Measurements from ENCODE around the gene AHCYL1. TPM values are rescaled to one million over a fixed set of nuclear protein-coding genes. Genes with fewer than 3 reads are reported as not detected.

Gene AHCYL1
- polyA plus RNA-seq, 4 donors: 108 to 126 (median 118) TPM

DNA sequence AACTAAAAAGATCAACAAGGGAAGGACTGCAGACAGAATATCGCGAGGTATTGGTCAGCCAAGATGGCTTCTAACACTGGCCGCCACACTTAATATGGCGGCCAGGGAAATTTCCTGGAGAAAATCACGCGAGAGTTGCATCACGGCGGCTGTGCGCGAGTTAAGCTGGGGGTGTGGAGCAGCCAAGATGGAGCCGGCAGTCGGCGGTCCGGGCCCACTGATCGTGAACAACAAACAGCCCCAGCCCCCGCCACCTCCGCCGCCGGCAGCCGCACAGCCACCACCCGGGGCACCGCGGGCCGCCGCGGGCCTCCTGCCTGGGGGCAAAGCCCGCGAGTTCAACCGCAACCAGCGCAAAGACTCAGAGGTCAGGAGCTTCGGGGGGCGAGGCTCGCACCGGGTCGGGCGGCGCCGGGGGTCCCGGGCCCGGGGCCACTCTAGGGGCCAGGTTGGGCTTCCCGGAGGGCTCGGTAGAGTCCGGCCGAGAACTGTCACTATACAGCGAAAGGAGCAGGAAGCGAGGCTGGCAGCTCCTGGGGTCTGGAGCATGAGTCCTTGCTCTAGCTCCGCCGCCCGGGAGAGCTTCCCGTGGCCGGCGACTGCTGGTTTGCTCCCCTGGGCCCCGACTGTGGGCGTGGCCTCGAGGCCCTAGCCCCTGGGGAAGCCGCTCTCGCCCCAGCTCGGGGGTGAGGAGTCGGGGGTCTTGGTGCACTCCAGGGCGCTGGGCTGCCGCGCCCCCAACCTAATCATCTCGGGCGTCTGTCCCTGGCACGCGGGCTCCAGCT lies 50.1 kb downstream of the AHCYL1 start, which contains the start of gene STRIP1:
TSS of gene STRIP1 (plus strand) at position 174 of the 785 bp plus-strand sequence. CDS start at position 188, 14 bp downstream.
- peak; percentile 84 to 94 (median 92) for DNase-seq (ENCODE audit: low read depth in 4 of 4, low spot score in 3 of 4)

DNA sequence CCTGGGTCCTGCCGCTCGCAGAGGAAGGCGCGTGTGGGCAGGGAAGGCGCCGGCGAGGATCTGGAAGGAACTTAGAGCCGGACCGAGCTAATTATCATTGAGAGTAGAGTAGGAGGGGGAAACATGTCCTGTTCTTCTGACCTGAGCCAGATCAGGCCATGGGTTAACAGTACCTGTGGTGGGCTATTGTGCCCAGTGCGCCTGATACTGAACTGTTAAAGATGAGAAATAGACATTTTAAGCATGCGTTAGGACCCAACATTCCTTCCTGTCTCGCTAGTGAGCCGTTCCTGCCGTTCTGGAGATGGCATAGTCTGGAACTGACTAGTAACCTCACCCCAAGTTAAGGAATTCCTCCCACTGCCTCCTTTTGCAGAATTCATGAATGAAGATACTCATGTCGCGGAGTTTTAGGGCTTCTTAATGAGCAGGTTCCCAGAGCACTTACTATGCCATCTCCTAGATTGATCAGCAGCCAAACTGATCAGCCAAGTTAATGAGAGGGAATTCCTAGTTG lies 50.7 kb downstream of the AHCYL1 start:
- peak in 1 of 4 donors; percentile 28 for DNase-seq (ENCODE audit: low read depth in 4 of 4, low spot score in 3 of 4)

DNA sequence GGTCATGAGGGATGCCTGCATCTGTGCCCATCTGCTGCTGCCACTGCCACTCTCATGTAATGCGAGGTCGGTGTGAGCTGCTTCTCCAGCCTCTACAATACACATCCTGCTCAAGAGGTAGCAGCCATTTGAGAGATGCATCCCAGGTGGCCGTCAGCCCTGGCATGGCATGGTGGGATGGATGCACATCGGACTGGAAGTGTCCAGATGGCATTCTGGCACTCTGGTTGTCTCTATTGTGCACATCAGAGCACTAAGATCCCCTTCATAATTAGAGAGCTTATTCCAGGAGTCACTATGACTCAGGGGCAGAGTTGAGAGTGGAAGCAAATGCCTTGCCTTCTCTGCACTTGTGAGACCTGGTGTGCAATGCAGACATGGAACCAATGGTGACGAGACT lies 53.7 kb downstream of the AHCYL1 start:
- no peak for DNase-seq (ENCODE audit: low read depth in 4 of 4, low spot score in 3 of 4)

DNA sequence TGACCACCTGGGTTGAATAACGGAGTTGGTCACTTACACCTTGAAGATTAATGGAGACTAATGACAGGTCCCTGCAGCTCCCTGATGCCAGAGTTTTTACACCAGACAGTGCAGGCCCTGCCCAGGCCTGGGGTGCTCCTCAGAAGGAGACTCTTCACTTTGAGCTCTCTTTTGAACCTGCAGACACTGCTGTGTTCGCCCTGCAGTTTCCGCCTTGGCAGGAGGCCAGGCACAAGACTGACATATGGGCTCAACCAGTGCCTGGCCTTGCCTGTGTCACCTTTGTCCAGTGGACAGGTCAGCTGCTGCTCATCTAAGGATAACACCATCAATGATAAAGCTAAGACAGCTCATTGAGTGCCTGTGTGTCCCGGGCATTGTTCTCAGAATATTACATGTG lies 55.1 kb downstream of the AHCYL1 start:
- no peak for DNase-seq (ENCODE audit: low read depth in 4 of 4, low spot score in 3 of 4)

DNA sequence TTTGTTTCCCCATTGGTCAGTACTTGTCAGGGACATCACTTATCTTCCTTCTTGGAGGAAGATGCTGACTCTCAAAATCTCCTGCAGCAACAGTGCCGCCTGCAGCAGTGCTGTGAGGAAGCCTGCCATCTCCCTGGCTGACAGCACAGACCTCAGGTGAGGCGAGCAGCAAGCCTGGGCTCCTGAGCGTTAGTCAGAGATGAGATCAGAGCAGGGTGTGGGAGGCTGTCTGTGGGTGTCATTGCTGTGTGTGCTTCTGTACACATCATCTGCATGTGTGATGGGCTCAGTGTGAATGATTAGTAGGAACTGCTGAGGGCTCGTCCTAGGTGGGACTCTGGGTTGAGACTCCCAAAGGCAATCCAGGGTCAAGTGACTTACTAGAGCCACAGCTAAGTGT lies 56.0 kb downstream of the AHCYL1 start:
- DNase-seq (ENCODE audit: low read depth in 4 of 4, low spot score in 3 of 4): no peak

DNA sequence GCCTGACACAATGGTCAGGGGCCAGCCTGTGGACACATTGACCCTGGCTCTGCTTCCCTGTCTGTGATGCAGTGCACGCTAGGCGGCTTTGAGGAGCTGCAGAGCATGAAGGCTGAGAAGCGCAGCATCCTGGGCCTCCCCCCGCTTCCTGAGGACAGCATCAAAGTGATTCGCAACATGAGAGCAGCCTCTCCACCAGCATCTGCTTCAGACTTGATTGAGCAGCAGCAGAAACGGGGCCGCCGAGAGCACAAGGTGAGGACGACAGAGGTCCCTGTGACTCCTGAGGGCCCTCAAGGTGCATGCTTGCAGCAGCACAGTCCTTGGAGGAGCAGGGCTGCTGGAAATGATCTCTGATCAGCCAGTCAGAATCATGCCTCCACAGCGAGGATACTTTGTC lies 58.5 kb downstream of the AHCYL1 start:
- DNase-seq (ENCODE audit: low read depth in 4 of 4, low spot score in 3 of 4): no peak

DNA sequence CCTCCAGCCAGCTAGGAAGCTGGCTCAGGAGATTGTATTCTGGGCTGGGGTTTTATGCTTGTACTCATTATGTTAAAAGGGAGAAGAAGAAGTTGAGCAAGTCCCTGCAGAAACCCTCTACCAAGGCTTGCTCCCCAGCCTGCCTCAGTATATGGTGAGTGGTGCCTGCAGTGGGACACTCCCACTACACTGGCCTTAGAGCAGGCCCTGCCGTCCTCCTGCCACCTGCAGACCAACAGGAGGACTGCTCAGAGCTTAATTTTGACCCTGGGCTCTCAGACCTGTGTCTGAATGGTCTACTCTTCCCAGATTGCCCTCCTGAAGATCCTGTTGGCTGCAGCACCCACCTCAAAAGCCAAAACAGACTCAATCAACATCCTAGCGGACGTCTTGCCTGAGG lies 62.9 kb downstream of the AHCYL1 start:
- no peak for DNase-seq (ENCODE audit: low read depth in 4 of 4, low spot score in 3 of 4)

DNA sequence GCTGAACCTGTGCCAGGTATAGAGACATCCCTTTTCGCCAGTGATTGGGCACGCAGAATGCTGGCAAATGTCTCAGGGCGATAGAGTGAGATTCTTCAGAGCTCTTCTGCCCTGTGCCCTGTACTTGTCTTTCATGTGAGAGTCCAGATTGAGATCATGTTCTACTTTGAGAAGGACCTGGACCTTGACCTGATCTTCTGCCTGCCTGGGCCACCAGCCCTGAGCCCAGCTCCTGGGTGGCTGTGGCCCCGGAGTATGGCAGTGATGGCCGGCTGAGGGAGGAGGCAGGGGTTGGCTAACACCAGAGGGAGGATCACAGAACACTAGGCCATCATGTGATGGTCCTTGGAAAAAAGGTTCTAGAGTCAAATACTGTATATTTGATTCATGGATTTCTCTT lies 63.7 kb downstream of the AHCYL1 start:
- DNase-seq (ENCODE audit: low read depth in 4 of 4, low spot score in 3 of 4): no peak

DNA sequence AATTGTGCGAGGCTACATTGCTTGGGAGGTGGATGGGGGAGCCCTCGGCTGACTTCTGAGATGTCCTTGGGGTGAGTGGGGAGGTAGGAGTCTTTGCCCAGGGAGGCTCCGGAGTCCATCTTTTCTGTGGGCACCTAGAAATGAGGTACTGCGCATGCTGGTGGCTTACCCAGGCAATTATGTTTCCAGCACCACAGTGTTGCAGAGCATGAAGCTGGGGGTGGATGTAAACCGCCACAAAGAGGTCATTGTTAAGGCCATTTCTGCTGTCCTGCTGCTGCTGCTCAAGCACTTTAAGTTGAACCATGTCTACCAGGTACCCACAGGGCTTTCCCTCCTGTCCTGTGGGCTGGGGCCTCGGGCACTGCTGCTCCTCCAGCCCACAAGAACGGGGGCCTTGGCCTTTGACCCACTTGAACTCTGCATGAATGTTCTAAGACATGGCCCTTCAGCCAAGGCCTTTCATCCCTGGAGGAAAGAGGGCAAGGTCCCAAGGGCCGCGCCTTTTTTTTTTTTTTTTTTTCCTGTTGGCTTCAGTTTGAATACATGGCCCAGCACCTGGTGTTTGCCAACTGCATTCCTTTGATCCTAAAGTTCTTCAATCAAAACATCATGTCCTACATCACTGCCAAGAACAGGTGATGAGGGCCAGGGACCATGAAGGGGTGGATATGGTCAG lies 64.5 kb downstream of the AHCYL1 start:
- no peak for DNase-seq (ENCODE audit: low read depth in 4 of 4, low spot score in 3 of 4)

DNA sequence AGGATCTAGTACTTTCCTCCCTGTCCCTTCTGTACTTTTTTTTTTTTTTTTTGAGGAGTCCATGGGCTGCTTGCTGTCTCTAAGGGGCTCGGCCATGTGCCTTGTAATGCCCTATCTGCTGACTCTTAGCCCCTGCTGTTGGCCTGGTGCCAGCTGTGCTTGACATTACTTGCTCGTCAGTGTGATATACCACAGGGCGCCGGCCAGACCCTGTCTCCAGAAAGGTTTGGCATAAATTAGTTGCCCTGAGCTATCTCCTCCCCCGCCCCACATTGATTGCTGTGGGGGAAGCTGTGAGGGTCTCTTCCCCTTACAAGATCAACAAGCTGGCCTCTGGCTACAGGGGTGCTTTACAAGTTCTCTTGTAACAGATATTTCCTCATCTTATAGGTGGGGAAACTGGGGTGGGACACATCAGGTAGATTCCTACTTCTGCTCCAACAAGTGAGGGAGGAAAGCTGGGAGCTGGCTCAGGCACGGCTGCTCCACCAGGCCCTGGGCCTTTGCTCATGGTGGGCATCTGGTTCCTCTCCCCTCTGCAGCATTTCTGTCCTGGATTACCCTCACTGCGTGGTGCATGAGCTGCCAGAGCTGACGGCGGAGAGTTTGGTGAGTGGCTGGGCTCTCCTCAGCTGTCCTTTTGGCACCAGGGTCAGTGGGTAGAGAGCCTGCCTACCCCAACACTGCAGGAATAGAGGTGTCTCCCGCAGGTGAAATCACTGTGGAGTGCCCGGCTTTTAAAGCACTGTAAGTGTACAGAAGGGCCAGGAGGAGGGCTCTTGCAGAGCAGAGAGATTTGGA lies 65.4 kb downstream of the AHCYL1 start:
- no peak for DNase-seq (ENCODE audit: low read depth in 4 of 4, low spot score in 3 of 4)

DNA sequence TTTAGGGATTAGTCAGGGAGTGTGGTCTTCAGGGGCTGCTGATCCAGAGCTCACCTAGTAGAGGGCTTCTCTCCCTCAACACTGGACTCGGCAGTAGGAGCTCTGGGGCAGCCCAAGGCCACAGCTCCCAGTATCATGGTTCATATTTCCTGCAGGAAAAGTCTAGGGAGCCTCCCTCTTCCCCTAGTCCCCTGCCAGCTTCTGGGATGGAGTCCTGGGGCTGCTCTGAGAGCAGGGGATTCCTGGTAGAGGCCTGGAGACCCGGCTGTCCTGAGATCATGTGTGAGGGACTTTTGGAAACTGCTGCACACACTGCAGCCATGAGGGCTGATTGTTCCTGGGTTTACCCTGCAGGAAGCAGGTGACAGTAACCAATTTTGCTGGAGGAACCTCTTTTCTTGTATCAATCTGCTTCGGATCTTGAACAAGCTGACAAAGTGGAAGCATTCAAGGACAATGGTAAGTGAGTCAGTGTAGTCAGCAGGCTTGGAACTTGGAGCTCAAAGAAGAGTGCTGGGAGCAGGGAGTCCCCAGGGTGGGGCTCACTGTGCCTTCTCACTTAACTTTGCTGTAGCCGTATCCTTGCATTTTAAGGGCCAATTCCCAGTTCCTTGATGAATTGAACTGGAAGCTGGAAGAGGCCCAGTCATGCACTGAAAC lies 66.2 kb downstream of the AHCYL1 start:
- no peak for DNase-seq (ENCODE audit: low read depth in 4 of 4, low spot score in 3 of 4)

DNA sequence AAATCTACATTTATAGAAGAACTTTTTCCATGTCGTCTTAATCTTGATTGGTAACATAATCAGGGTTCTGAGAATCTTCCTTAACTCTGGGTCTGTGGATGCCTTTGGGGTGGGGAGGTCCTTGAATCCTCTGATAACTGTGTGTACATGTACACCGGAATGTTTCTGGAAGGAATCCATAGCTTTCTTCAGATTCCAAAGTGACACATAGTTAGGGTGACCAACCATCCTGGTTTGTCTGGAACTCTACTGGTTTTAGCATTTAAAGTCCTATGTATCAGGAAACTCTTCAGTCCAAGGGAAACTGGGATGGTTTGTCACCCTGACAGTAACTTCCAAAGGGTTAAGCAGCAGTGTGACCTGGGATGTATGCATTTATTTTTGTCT lies 66.7 kb downstream of the AHCYL1 start:
- DNase-seq (ENCODE audit: low read depth in 4 of 4, low spot score in 3 of 4): no peak

DNA sequence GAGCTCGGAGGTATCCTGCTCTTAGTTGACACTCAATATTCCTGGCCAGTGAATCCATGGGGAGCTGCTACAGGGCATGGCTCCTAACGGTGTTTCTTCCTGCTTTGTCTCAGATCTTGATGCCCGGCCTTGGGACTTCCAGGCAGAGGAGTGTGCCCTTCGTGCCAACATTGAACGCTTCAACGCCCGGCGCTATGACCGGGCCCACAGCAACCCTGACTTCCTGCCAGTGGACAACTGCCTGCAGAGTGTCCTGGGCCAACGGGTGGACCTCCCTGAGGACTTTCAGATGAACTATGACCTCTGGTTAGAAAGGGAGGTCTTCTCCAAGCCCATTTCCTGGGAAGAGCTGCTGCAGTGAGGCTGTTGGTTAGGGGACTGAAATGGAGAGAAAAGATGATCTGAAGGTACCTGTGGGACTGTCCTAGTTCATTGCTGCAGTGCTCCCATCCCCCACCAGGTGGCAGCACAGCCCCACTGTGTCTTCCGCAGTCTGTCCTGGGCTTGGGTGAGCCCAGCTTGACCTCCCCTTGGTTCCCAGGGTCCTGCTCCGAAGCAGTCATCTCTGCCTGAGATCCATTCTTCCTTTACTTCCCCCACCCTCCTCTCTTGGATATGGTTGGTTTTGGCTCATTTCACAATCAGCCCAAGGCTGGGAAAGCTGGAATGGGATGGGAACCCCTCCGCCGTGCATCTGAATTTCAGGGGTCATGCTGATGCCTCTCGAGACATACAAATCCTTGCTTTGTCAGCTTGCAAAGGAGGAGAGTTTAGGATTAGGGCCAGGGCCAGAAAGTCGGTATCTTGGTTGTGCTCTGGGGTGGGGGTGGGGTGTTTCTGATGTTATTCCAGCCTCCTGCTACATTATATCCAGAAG lies 69.2 kb downstream of the AHCYL1 start:
- peak in 1 of 4 donors; percentile 50 for DNase-seq (ENCODE audit: low read depth in 4 of 4, low spot score in 3 of 4)

DNA sequence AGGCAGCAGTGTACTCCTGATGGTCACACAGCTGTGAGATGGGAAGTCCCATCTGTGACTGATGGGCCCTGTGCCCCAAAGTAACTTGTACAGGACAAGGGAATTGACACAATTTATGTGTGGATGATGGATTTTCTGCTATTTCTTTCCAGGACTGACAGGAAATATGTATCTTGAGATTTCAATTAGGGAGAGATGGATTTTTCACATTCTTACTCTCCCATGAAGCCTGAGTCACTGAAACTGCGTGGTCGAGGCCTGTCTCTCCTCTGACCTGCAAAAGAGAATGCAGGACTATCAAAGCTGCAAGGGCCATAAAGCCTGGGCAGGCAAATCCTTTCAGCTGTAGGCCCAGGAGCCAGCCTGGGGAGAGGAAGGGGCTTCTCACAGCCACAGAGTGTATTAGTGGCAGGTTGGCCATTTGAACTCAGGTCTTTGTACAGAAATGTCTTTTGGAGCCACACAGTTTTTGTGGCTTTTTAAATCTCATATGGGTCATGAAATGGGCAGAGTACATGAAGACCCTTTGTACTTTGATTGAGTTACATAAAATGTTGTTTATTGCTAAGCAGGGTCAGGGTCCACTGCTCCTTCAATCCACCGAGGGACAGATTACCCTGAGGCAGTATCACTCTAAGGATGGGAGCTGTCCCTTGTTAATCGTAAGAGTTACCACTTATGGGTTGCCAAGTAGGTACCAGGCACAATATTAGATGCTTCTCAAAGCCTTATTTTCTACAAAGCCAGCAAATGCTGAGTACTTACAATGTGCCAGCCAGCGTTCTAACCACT lies 71.1 kb downstream of the AHCYL1 start:
- DNase-seq (ENCODE audit: low read depth in 4 of 4, low spot score in 3 of 4): no peak

DNA sequence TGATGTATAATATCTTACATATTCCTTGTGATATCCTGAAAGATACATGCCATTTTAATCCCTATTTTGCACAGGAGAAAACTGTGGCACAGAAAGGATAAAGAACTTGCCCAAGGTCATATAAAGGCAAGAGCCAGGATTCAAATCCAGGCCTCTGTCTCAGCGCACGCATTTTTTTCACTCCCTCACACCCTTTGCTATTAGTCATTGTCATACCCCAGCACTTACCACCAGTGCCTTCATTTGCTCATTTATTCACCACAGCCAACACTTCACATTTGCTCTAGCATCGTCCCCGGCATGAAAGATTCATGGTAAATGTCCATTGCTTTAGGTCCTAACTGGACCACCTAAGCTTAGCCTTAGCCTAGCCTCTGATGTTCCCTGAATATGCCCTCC lies 71.7 kb downstream of the AHCYL1 start:
- no peak for DNase-seq (ENCODE audit: low read depth in 4 of 4, low spot score in 3 of 4)

DNA sequence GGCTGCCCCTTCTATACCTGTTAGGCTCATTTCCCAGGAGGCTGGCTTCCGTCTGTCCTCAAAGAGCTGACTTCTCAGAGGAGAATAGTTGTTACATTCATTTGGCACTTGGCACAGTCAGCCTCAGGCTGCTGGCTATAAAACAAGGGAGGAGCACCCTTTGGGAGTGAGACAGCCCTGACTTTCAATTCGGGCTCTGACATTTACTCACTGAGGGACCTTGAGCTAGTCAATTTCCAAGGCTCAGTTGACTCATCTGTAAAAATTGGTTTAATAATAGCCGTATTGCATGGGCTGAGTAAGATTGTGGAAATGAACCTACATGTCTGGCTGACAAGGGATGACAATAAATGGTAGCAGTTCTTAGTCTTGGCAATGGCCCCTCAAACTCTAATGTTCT lies 72.2 kb downstream of the AHCYL1 start:
- no peak for DNase-seq (ENCODE audit: low read depth in 4 of 4, low spot score in 3 of 4)

DNA sequence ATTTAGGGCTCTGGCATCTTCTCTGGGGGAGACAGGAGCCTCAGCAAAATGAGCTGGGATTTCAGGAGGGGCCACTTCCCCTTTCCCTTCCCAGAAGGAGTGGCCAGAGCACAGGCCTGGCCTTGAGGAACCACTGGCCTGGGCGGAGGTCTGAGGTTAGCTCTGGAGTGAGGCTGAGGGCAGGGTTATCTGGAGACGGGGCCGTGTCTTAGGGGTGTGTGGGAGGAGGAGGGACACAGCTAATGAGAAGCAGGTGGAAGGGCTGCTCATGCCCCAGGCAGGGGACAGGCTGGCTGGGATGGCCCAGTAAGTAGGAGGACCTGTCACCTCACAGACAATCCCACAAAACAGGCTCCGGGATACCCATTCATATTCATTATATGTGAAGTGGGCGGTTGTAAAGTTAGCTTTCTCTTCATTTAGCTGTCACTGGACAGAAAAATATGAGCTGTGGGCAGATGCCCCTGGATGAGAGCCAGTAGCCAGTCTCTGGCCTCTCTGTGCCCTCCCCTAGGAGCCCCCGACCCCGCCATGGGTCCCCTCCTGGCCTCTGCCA lies 73.5 kb downstream of the AHCYL1 start:
- no peak for DNase-seq (ENCODE audit: low read depth in 4 of 4, low spot score in 3 of 4)

DNA sequence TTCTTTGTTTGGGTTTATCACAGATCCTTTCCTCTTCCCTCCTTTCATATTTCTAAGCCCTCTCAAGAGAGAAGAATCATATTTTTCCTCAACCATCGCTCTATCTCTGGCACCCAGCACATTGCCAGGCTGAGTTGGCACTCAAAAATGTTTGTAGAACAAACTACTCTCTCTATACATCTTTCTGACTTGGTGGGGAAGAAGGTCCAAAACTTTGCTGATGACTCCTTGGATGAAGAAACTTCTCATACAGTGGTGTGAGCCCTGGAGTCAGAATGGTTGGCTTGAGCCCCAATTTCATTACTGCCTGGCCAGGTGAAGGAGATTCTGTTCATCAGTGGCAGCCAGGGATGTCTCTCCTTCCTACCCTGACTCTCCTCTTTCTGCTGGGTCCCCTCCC lies 74.0 kb downstream of the AHCYL1 start:
- no peak for DNase-seq (ENCODE audit: low read depth in 4 of 4, low spot score in 3 of 4)
